AG08395 (cell line): ENCODE measurements around the gene CLDN5.
A peak's percentile ranks its signal among the peaks of the same experiment; 100 is the strongest.

Experiments
- DNase-seq: peaks from one replicate; pipeline ENCODE4 v3.0.0; 2012; ENCODE audit warnings: mixed read lengths, low spot score

The CLDN5 gene

DNA sequence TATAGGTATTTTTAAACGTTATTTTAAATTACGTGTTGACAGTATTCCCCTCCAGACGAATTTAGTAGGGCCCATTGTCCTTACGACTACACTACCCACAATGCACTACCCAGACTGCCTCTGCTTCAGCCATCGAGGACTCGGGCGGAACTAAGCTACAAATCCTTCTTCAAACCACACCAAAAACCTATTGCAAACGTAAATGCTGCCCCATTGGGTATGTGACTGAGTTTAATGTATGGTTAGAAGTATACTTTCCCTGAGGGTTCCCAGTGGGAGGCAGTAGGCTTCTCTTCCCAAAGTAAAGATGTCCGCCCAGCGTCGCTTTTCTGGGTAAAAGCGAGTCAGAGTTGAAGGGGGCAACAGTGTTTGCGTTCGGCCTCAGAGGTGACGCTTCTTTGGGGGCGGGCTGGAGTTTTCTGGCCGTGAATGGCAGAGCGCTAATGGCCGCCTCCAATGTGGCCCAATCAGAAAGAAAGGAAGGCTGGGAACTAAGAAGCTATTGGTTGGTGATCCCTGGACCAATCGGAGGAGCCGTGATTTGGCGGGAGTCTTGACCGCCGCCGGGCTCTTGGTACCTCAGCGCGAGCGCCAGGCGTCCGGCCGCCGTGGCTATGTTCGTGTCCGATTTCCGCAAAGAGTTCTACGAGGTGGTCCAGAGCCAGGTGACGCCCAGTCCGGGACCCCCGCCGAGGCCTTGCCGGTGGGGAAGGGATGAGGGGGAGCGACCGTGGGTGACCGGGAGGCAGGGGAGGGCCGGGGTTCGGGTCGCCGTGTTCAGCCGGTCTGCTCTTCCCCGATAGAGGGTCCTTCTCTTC is 44.6 kb downstream of the CLDN5 start, which contains the start of gene CDC45:
TSS of gene CDC45 (plus strand) at position 566 of the 818 bp plus-strand sequence. CDS start at position 615, 49 bp downstream.
- peak; percentile 99 for DNase-seq

DNA sequence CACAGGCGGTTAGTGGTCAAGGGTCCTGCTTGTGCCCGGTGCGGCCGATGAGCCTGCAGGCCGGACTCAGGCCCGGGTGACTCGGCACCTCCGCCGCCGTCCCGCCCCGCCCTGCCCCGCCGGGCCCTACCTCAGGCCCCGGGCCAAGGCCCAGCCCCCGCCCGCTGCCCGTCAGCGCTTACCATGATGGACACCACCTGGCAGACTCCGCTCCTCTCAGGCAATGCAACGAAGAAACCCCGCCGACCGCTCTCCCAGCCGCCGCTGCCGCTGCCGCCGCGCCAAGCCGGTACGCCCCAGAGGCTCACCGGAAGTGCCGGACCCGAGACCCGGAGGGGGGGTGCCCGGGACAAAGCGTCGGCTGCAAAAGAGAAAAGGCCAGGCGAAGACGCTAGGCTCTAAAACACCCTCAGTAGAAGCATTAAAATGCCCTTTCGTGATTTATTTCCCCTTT is 45.3 kb downstream of the CLDN5 start, which contains the start of gene UFD1:
TSS of gene UFD1 (minus strand) at position 293 of the 454 bp plus-strand sequence. CDS start at position 185, 108 bp downstream.
- DNase-seq, result peak; percentile 82

DNA sequence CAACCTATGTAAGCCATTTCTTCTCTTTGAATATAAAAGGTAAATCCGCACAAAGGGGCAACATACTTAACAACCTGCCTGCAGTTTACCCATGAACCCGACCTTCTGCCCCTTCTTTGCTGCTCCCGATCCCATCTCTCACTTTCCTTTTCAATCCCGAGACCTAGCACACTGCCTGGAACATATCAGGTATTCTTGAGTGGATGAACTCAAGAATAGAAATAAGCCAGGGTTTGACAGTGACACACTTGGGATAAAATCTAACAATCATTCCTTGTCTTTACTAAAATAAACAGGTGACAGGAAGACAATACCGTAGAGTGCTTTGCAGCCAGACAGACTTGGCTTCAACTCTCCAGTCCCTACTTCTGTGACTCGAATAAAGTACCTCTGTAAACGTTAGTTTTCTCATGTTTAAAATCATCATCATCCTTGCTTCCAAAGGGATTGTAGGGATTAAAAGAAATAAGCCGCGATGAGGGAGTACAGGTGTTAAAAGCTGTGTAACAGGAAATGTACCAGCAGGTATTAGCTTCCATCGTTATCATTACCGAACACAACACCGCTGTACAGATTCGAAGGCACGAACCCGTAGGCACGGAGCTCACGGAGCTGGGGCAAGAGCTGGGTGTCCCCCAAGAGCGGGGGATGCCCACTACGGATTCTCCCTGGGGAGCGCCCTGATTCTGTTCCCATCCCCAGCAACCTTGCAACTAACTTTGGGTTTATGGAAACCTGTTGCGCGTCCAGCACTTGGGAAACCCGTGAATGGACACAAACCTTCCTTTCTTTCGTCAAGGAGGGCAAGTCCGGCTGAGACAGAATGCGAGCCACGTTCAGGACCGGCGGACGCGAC is 45.9 kb downstream of the CLDN5 start:
- DNase-seq, result no peak

DNA sequence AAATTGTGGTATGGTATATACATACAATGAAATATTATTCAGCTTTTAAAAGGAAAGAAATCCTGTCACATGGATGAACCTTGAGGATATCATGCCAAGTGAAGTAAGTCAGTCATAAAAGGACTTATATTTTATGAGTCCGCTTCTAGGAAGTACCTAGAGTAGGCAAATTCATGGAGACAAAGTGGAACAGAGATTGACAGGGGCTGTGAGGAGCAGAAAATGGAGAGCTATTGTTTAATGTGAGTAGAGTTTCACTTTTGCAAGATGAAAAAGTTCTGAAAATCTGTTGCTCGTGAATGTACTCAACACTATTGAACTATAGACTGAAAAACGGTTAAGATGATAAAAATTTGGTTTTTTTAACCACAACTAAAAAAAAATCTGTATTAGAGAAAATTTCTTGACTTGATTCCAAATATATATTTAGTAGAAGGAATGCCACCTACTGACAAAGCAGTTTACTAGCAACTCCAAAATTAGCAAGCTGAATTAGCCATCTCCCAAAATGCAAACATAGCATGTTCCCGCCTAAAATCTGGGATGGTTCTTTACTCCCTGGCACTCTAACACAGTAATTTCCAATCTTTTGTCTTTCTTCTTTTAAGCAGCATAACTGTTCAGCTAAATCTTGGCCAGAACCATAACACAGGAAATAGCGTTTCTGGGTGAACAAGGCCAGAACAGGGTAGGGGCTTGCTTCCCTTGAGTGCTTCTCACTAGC is 46.7 kb downstream of the CLDN5 start:
- no peak for DNase-seq

DNA sequence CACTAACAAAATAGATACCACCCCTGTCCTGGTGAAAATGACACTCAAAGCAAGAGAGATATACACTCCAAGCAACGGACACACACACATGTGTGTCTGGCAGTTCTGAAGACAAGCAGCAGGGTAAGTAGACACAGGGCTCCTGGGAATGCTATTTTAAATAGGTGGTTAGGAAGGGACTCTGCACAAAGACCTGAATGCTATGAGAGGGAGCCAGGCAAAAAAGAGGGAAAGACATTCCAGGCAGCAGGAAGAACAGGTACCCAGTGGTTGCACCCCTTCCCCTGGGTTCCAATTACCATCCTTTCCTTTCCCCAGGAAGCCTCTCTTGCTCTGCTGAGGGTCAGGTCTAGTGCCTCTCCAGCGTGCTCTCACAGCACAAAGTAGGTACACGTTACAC is 48.2 kb downstream of the CLDN5 start:
- DNase-seq, result no peak

DNA sequence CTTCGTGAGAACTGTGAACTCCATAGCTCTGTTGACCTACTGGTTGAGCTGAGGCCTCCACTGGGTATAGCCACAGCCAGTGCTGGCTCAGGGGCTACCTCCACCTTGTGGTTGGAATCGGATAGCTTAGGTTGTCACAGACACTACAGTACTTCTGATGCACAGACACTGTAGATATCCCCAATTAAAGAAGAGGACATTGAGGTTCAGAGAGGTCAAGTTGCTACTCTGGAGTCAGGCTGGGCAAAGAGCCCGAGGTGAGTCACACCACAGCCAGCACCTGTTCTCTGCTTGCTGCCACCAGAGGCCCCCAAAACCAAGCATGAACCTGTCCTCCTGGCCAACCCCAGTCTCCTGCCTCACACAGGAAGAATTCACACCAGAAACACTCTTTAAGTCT is 50.6 kb downstream of the CLDN5 start:
- DNase-seq, result no peak
